B cell (primary cell): Measurements from ENCODE around the gene BMP3. TPM values are rescaled to one million over a fixed set of nuclear protein-coding genes. Genes with fewer than 3 reads are reported as not detected.

Experiments used
- ATAC-seq: fragments of 200-7000 bp; cut with Tn5 transposase; one replicate; pipeline ENCODE4 v1.10.0; 2021; ENCODE audit warnings: low read depth, mild to moderate bottlenecking, moderate number of reproducible peaks, moderate library complexity
- CTCF ChIA-PET: fragments of 350-600 bp; sonication (Branson Sonifier 250); formaldehyde crosslinking; loops from one replicate; lab custom pipeline; 2021; ENCODE audit warnings: antibody characterized with exemption, inconsistent platforms; lab: Charles Lee
- POLR2A ChIA-PET: fragments of 350-600 bp; sonication (Branson Sonifier 250); formaldehyde crosslinking; loops from one replicate; lab custom pipeline; 2021; ENCODE audit warnings: antibody characterized with exemption; lab: Charles Lee
- DNase-seq: peaks from one replicate; pipeline ENCODE4 v3.0.0; 2013
- H2AFZ ChIP-seq: 2 replicates; pipeline ENCODE4 v1.6.1; 2012; ENCODE audit warnings: mild to moderate bottlenecking, low read depth, low read length; ENCODE audit not compliant: insufficient read depth, poor library complexity, severe bottlenecking
- H3K27ac ChIP-seq, 2 donors: 1 replicate in 1 of 2; 2 replicates in 1 of 2; pipeline ENCODE4 v1.5.1; 2012 to 2013; ENCODE audit warnings: low read length in 2 of 2, mild to moderate bottlenecking in 2 of 2, moderate library complexity in 1 of 2
- H3K27me3 ChIP-seq, 4 experiments: fragments of 200-600 bp in 1 of 4; sonication (generic) in 1 of 4; replicated peaks in 1 of 4; 1 replicate in 2 of 4; 2 replicates in 2 of 4; pipeline versions ENCODE4 v1.6.1 to v1.7.0; 2013 to 2016; ENCODE audit warnings: low read length in 3 of 4, mild to moderate bottlenecking in 2 of 4, mixed read lengths in 1 of 4, moderate library complexity in 1 of 4; ENCODE audit not compliant: insufficient read depth in 4 of 4, control insufficient read depth in 3 of 4; ENCODE audit errors: control extremely low read depth in 1 of 4
- H3K36me3 ChIP-seq, 2 experiments: replicated peaks in 1 of 2; 1 replicate in 1 of 2; 2 replicates in 1 of 2; pipeline versions ENCODE4 v1.6.1 to v1.7.1; 2013; ENCODE audit warnings: low read length in 1 of 2; ENCODE audit not compliant: insufficient read depth in 2 of 2, control insufficient read depth in 1 of 2; ENCODE audit errors: control extremely low read depth in 1 of 2, extremely low read depth in 1 of 2
- H3K4me1 ChIP-seq, 2 donors: fragments of 200-600 bp in 1 of 2; sonication (generic) in 1 of 2; 1 replicate in 1 of 2; 2 replicates in 1 of 2; pipeline versions ENCODE4 v1.5.1 to v1.6.1; 2013 to 2017; ENCODE audit warnings: low read length in 2 of 2; ENCODE audit not compliant: control insufficient read depth in 2 of 2, insufficient read depth in 2 of 2
- H3K4me2 ChIP-seq: replicated peaks from 2 replicates; pipeline ENCODE3; 2012; ENCODE audit warnings: mild to moderate bottlenecking, low read depth, low read length; ENCODE audit not compliant: poor library complexity, severe bottlenecking
- H3K4me3 ChIP-seq, 5 experiments: fragments of 200-600 bp in 1 of 5; sonication (generic) in 1 of 5; 1 replicate in 3 of 5; 2 replicates in 2 of 5; pipeline versions ENCODE4 v1.5.1 to v1.7.0; 2011 to 2016; ENCODE audit warnings: low read length in 4 of 5, mild to moderate bottlenecking in 4 of 5, low read depth in 2 of 5, control low read depth in 1 of 5, moderate library complexity in 1 of 5; ENCODE audit not compliant: insufficient read depth in 1 of 5; ENCODE audit errors: control extremely low read depth in 1 of 5, extremely low read depth in 1 of 5
- H3K79me2 ChIP-seq: fragments of 200-600 bp; sonication (generic); one replicate; pipeline ENCODE4 v1.6.0; 2016; ENCODE audit warnings: low read length; ENCODE audit not compliant: control insufficient read depth, insufficient read depth
- H3K9ac ChIP-seq: fragments of 200-600 bp; sonication (generic); 2 replicates; pipeline ENCODE4 v1.6.1; 2017; ENCODE audit warnings: mild to moderate bottlenecking, low read length, moderate library complexity
- H3K9me3 ChIP-seq, 3 donors: one replicate each; pipeline versions ENCODE4 v1.6.1 to v1.7.1; 2013; ENCODE audit warnings: low read length in 2 of 3; ENCODE audit not compliant: control insufficient read depth in 2 of 3, insufficient read depth in 1 of 3; ENCODE audit errors: control extremely low read depth in 1 of 3
- H4K20me1 ChIP-seq: 2 replicates; pipeline ENCODE4 v1.6.0; 2012; ENCODE audit warnings: mild to moderate bottlenecking, low read length; ENCODE audit not compliant: insufficient read depth, control insufficient read depth, poor library complexity, severe bottlenecking
- H3K27ac Mint-ChIP-seq: one replicate; pipeline ENCODE4 v1.8.0; 2021; ENCODE audit warnings: mixed read lengths
- H3K27me3 Mint-ChIP-seq: one replicate; pipeline ENCODE4 v1.8.0; 2021; ENCODE audit warnings: mixed read lengths
- H3K4me1 Mint-ChIP-seq: one replicate; pipeline ENCODE4 v1.8.0; 2021; ENCODE audit warnings: mixed read lengths
- H3K4me3 Mint-ChIP-seq: one replicate; pipeline ENCODE4 v1.8.0; 2021; ENCODE audit warnings: mixed read lengths
- H3K9me3 Mint-ChIP-seq: one replicate; pipeline ENCODE4 v1.8.0; 2022; ENCODE audit warnings: mixed read lengths; ENCODE audit not compliant: insufficient read depth
- CTCF ChIP-seq: fragments of 200-600 bp; IDR thresholded peaks from one replicate; pipeline ENCODE4 v1.8.0; 2022; ENCODE audit warnings: antibody characterized with exemption, mild to moderate bottlenecking
- EZH2 ChIP-seq: IDR thresholded peaks from 2 replicates; pipeline ENCODE4 v1.6.1; 2012; ENCODE audit warnings: borderline replicate concordance, low read depth, mild to moderate bottlenecking, moderate library complexity, low read length; ENCODE audit not compliant: insufficient read depth, poor library complexity, severe bottlenecking
- WGBS: methylation state at CpG from one replicate; pipeline ENCODE4 v1.1.5; 2013; ENCODE audit warnings: missing lambda C conversion rate; ENCODE audit not compliant: insufficient coverage; 5-methylcytosine and 5-hydroxymethylcytosine counted together
- intact Hi-C: fragments of 100-400 bp; cut with micrococcal nuclease; formaldehyde crosslinking; loops from one replicate; pipeline ENCODE4 v1.10.0; 2022
- polyA plus RNA-seq: library from polyadenylated mRNA; depleted of rRNA; stranded (reverse); fragments of >200 nt; gene quantifications from 2 replicates; pipeline ENCODE4 v1.2.3, GENCODE V29; 2012
- total RNA-seq, 2 donors: library from RNA; stranded (reverse); fragments of 120-200 nt in 1 of 2; gene quantifications; 1 replicate in 1 of 2; 2 replicates in 1 of 2; pipeline versions ENCODE4 v1.2.3 to v1.2.4, GENCODE V29; 2013 to 2022

BMP3 gene
- total and polyA plus RNA-seq, 2 donors (not counting 1 experiment from before 2014, with no cell fraction given), result 0.49 to 0.57 TPM

GRCh38 chr4:81084634-81085033 is 54.1 kb downstream of the BMP3 start:
- CTCF ChIA-PET, result interaction anchor here (1.0 kb wide), 1 partner anchor 14 kb away, joined by 7 read pairs; no protein-coding TSS in a partner anchor
- Histone ChIP-seq H3K4me3 (no peak overlapping the region), H3K4me2 (no peak overlapping the region), H3K9me3 (peaks cover 0 to 7% (median 0%) of the 10 kb centered on the region in 3 donors), H3K4me1 (no peaks in the 10 kb centered on the region), H3K27me3 (no peaks in the 10 kb centered on the region), H3K36me3 (no peaks in the 10 kb centered on the region), H3K79me2 (no peaks in the 10 kb centered on the region), H3K9ac (no peak overlapping the region), H3K27ac (no peak overlapping the region), H4K20me1 (no peaks in the 10 kb centered on the region), H2AFZ (no peak overlapping the region)
- no peaks in the 10 kb centered on the region for H3K27me3 Mint-ChIP-seq
- ATAC-seq (no peak), DNase-seq (no peak)
- TF ChIP-seq EZH2, result no peak
- no peak for TF ChIP-seq CTCF
- no peak overlapping the region for H3K27ac Mint-ChIP-seq
- POLR2A ChIA-PET, result no interaction called here
- intact Hi-C loops, result no loop called here
- no peak overlapping the region for H3K4me3 Mint-ChIP-seq
- no peaks in the 10 kb centered on the region for H3K9me3 Mint-ChIP-seq
- H3K4me1 Mint-ChIP-seq, result no peaks in the 10 kb centered on the region
- WGBS, result no CpG with 5 or more reads among the region's 3 CpGs

GRCh38 chr4:81085291-81085690 is 54.8 kb downstream of the BMP3 start:
- H3K27me3 Mint-ChIP-seq, result no peaks in the 10 kb centered on the region
- ChIA-PET POLR2A (no interaction called here), CTCF (interaction anchor here (1.0 kb wide), 1 partner anchor 15 kb away, joined by 7 read pairs; no protein-coding TSS in a partner anchor)
- intact Hi-C loops, result no loop called here
- no peak overlapping the region for H3K4me2 ChIP-seq
- H3K4me1 ChIP-seq, result no peaks in the 10 kb centered on the region
- H3K27ac Mint-ChIP-seq, result no peak overlapping the region
- no peak overlapping the region for H2AFZ ChIP-seq
- H3K4me3 Mint-ChIP-seq, result no peak overlapping the region
- H3K4me3 ChIP-seq, result no peak overlapping the region
- H3K79me2 ChIP-seq, result no peaks in the 10 kb centered on the region
- WGBS, result 100% methylated on average over 1 of the region's 3 CpGs
- no peaks in the 10 kb centered on the region for H4K20me1 ChIP-seq
- TF ChIP-seq EZH2 (no peak), CTCF (no peak)
- ATAC-seq (no peak), DNase-seq (no peak)
- H3K4me1 Mint-ChIP-seq, result no peaks in the 10 kb centered on the region
- peaks cover 0 to 7% (median 0%) of the 10 kb centered on the region in 3 donors for H3K9me3 ChIP-seq
- H3K27me3 ChIP-seq, result no peaks in the 10 kb centered on the region
- no peak overlapping the region for H3K27ac ChIP-seq
- H3K36me3 ChIP-seq, result no peaks in the 10 kb centered on the region
- H3K9ac ChIP-seq, result no peak overlapping the region
- no peaks in the 10 kb centered on the region for H3K9me3 Mint-ChIP-seq
